HG02938 (cell line): ENCODE measurements around the gene SND1.

ENCODE experiments used
- ATAC-seq: cut with Tn5 transposase; IDR thresholded peaks from one replicate; pipeline ENCODE4 v1.9.1; 2021; ENCODE audit warnings: mild to moderate bottlenecking, moderate library complexity; ENCODE audit not compliant: unreplicated experiment

SND1 gene

GRCh38 chr7:127798023-127798422 lies 146.0 kb downstream of the SND1 start:
- ATAC-seq, result no peak

GRCh38 chr7:127798769-127799372 lies 146.9 kb downstream of the SND1 start:
- ATAC-seq, result no peak

GRCh38 chr7:127799535-127800305 lies 147.7 kb downstream of the SND1 start:
- ATAC-seq, result no peak

GRCh38 chr7:127802845-127803244 lies 150.9 kb downstream of the SND1 start:
- no peak for ATAC-seq

- ATAC-seq, result no peak
Measured at GRCh38 chr7:127803626-127804025, 151.6 kb downstream of the SND1 start.

- ATAC-seq, result no peak
Measured at GRCh38 chr7:127807340-127807739, 155.3 kb downstream of the SND1 start.

GRCh38 chr7:127807829-127808228 lies 155.8 kb downstream of the SND1 start:
- ATAC-seq, result no peak

GRCh38 chr7:127809261-127809702 lies 157.3 kb downstream of the SND1 start:
- no peak for ATAC-seq

GRCh38 chr7:127810113-127810512 lies 158.1 kb downstream of the SND1 start:
- no peak for ATAC-seq

GRCh38 chr7:127810696-127811660 lies 159.0 kb downstream of the SND1 start:
- no peak for ATAC-seq

GRCh38 chr7:127812540-127812939 lies 160.5 kb downstream of the SND1 start:
- ATAC-seq, result no peak

GRCh38 chr7:127813991-127814541 lies 162.1 kb downstream of the SND1 start:
- ATAC-seq, result no peak

GRCh38 chr7:127815631-127816145 lies 163.7 kb downstream of the SND1 start:
- ATAC-seq, result no peak

- ATAC-seq, result no peak
Measured at GRCh38 chr7:127816354-127817190, 164.6 kb downstream of the SND1 start.

GRCh38 chr7:127817466-127817865 lies 165.5 kb downstream of the SND1 start:
- no peak for ATAC-seq

- no peak for ATAC-seq
Measured at GRCh38 chr7:127818306-127818705, 166.3 kb downstream of the SND1 start.

GRCh38 chr7:127819975-127820731 lies 168.2 kb downstream of the SND1 start:
- peak; percentile 54 for ATAC-seq

GRCh38 chr7:127820732-127821085 lies 168.7 kb downstream of the SND1 start:
- ATAC-seq, result no peak

- no peak for ATAC-seq
Measured at GRCh38 chr7:127821146-127821545, 169.2 kb downstream of the SND1 start.
